ENCODE data around the gene TCFL5.

DNA sequence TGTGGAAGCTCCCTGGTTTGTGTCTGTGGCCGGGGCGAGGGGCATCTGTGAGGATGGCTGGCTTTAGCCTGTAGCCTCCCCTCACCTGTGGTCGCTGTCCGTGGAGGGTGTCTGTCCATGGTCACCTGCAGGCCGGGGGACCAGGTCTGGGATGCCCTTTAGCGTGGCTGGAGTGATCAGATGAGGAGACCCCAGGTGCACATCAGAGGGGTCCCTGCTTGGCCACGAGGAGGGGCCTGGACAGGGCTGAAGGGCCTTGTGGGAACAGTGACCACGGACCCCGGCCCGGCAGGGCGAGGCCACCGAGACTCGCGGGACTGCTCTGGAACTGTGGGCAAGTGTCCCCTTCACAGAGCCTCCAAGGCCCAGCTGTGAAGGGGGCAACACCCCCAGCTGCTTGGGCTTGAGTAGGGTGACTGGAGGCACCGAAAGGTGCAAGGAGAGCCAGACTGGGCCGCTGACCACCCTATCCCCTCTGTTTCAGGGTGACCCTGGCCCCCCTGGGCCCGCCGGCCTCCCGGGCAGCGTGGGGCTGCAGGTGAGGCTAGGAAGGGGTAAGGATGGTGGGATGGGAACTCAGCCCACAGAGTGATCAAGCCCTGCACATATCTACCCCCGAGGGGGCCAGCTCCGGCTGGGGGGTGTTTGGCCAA is 36.2 kb downstream of the TCFL5 start:
- TF ChIP-seq ZNF274 (IDR thresholded peaks at IDR 0.05; ENCODE audit: low read depth, low read length) (no peak), YY1 (IDR thresholded peaks at IDR 0.05; ENCODE audit: insufficient read depth, insufficient read length) (no peak)
